Measurements from ENCODE around the gene SPRYD3.

SPRYD3 gene

GRCh38 chr12:53090554-53090953, 11.4 kb upstream of the SPRYD3 start:
- no peaks in the 10 kb centered on the region for H3K27me3 ChIP-seq (replicated peaks in 2 of 5; ENCODE audit: control insufficient read depth in 4 of 5, insufficient read depth in 5 of 5, low read length in 4 of 5)
- no peaks in the 10 kb centered on the region for H3K36me3 ChIP-seq (ENCODE audit: control insufficient read depth in 4 of 4, insufficient read depth in 4 of 4, low read length in 3 of 4)
- ChIA-PET POLR2A (no interaction called here), CTCF (interaction anchor here (1.0 to 14.5 kb wide), 2 partner anchors 23 to 36 kb away, joined by 3 to 361 read pairs; no protein-coding TSS in a partner anchor)
- DNase-seq = no peak
- H3K9me3 ChIP-seq (ENCODE audit: control extremely low read depth in 1 of 5, control insufficient read depth in 4 of 5, insufficient read depth in 2 of 5, low read depth in 1 of 5, low read length in 4 of 5) = no peaks in the 10 kb centered on the region
- H3K27ac ChIP-seq (ENCODE audit: insufficient read depth in 1 of 2, low read depth in 1 of 2, low read length in 2 of 2, poor library complexity in 1 of 2, severe bottlenecking in 2 of 2) = no peak overlapping the region
- no CpG with 5 or more reads among the region's 2 CpGs for WGBS (ENCODE audit: insufficient coverage)
- no peak overlapping the region for H3K4me3 ChIP-seq (ENCODE audit: control insufficient read depth in 1 of 7, extremely low read depth in 1 of 7, insufficient read depth in 4 of 7, low read depth in 2 of 7, low read length in 6 of 7)
- H3K4me1 ChIP-seq (ENCODE audit: control extremely low read depth in 1 of 4, control insufficient read depth in 4 of 4, insufficient read depth in 4 of 4, low read length in 3 of 4) = peaks cover 0 to 10% (median 4%) of the 10 kb centered on the region in 4 experiments

DNA sequence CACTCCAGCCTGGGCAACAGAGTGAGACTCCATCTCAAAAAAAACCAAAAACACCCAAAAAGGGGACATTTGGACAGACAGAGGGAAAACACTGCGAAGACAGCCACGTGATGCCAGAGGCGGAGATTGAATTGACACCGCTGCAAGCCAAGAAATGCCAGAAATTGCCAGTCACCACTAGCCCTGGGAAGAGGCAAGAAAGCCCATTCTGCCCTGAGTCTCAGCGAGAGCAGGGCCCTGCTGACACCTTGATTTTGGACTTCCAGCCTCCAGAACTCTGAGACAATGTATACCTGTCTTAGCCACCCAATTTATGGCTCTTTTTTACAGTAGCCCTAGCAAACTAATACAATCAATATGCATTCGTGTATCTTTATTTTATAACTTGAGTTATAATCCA, 10.9 kb upstream of the SPRYD3 start:
- Histone ChIP-seq H3K27ac (ENCODE audit: insufficient read depth in 1 of 2, low read depth in 1 of 2, low read length in 2 of 2, poor library complexity in 1 of 2, severe bottlenecking in 2 of 2) (no peak overlapping the region), H3K36me3 (ENCODE audit: control insufficient read depth in 4 of 4, insufficient read depth in 4 of 4, low read length in 3 of 4) (no peaks in the 10 kb centered on the region), H3K9me3 (ENCODE audit: control extremely low read depth in 1 of 5, control insufficient read depth in 4 of 5, insufficient read depth in 2 of 5, low read depth in 1 of 5, low read length in 4 of 5) (no peaks in the 10 kb centered on the region), H3K4me3 (ENCODE audit: control insufficient read depth in 1 of 7, extremely low read depth in 1 of 7, insufficient read depth in 4 of 7, low read depth in 2 of 7, low read length in 6 of 7) (no peak overlapping the region), H3K27me3 (replicated peaks in 2 of 5; ENCODE audit: control insufficient read depth in 4 of 5, insufficient read depth in 5 of 5, low read length in 4 of 5) (no peaks in the 10 kb centered on the region), H3K4me1 (ENCODE audit: control extremely low read depth in 1 of 4, control insufficient read depth in 4 of 4, insufficient read depth in 4 of 4, low read length in 3 of 4) (peaks cover 0 to 10% (median 4%) of the 10 kb centered on the region in 4 experiments)
- no peak for DNase-seq
- WGBS (ENCODE audit: insufficient coverage) = 96% methylated on average over 6 of the region's 6 CpGs
- ChIA-PET POLR2A (no interaction called here), CTCF (interaction anchor here (14.5 kb wide), 1 partner anchor 22 kb away, joined by 361 read pairs; no protein-coding TSS in a partner anchor)

GRCh38 chr12:53086361-53086760, 7.2 kb upstream of the SPRYD3 start:
- WGBS (ENCODE audit: insufficient coverage) = no CpG with 5 or more reads among the region's 3 CpGs
- CTCF ChIA-PET = interaction anchor here (1.1 to 5.6 kb wide), 6 partner anchors 9 to 39 kb away, joined by 3 to 49 read pairs (median 8); partner anchors contain the start of gene IGFBP6
- POLR2A ChIA-PET = interaction anchor here (1.1 kb wide), 1 partner anchor 12 kb away, joined by 4 read pairs; no protein-coding TSS in a partner anchor

GRCh38 chr12:53082637-53083175, 3.5 kb upstream of the SPRYD3 start:
- H3K9me3 ChIP-seq (ENCODE audit: control extremely low read depth in 1 of 5, control insufficient read depth in 4 of 5, insufficient read depth in 2 of 5, low read depth in 1 of 5, low read length in 4 of 5) = no peaks in the 10 kb centered on the region
- H3K27ac ChIP-seq (ENCODE audit: insufficient read depth in 1 of 2, low read depth in 1 of 2, low read length in 2 of 2, poor library complexity in 1 of 2, severe bottlenecking in 2 of 2) = no peak overlapping the region
- ChIA-PET CTCF (interaction anchor here (1.7 to 8.8 kb wide), 4 partner anchors 11 to 29 kb away, joined by 4 to 113 read pairs (median 12); partner anchors contain the start of gene SOAT2), POLR2A (no interaction called here)
- no peaks in the 10 kb centered on the region for H3K27me3 ChIP-seq (replicated peaks in 2 of 5; ENCODE audit: control insufficient read depth in 4 of 5, insufficient read depth in 5 of 5, low read length in 4 of 5)
- no peak for DNase-seq
- no peak overlapping the region for H3K4me3 ChIP-seq (ENCODE audit: control insufficient read depth in 1 of 7, extremely low read depth in 1 of 7, insufficient read depth in 4 of 7, low read depth in 2 of 7, low read length in 6 of 7)
- peaks cover 3 to 16% (median 10%) of the 10 kb centered on the region in 4 experiments for H3K4me1 ChIP-seq (ENCODE audit: control extremely low read depth in 1 of 4, control insufficient read depth in 4 of 4, insufficient read depth in 4 of 4, low read length in 3 of 4)
- no CpG with 5 or more reads among the region's 2 CpGs for WGBS (ENCODE audit: insufficient coverage)
- H3K36me3 ChIP-seq (ENCODE audit: control insufficient read depth in 4 of 4, insufficient read depth in 4 of 4, low read length in 3 of 4) = no peaks in the 10 kb centered on the region

More at GRCh38 chr12:53086361-53086760, 7.2 kb upstream of the SPRYD3 start:
- Histone ChIP-seq H3K4me1 (ENCODE audit: control extremely low read depth in 1 of 4, control insufficient read depth in 4 of 4, insufficient read depth in 4 of 4, low read length in 3 of 4) (no peaks in the 10 kb centered on the region), H3K4me3 (ENCODE audit: control insufficient read depth in 1 of 7, extremely low read depth in 1 of 7, insufficient read depth in 4 of 7, low read depth in 2 of 7, low read length in 6 of 7) (no peak overlapping the region), H3K27me3 (replicated peaks in 2 of 5; ENCODE audit: control insufficient read depth in 4 of 5, insufficient read depth in 5 of 5, low read length in 4 of 5) (no peaks in the 10 kb centered on the region), H3K36me3 (ENCODE audit: control insufficient read depth in 4 of 4, insufficient read depth in 4 of 4, low read length in 3 of 4) (no peaks in the 10 kb centered on the region), H3K9me3 (ENCODE audit: control extremely low read depth in 1 of 5, control insufficient read depth in 4 of 5, insufficient read depth in 2 of 5, low read depth in 1 of 5, low read length in 4 of 5) (no peaks in the 10 kb centered on the region), H3K27ac (ENCODE audit: insufficient read depth in 1 of 2, low read depth in 1 of 2, low read length in 2 of 2, poor library complexity in 1 of 2, severe bottlenecking in 2 of 2) (no peak overlapping the region)
- no peak for DNase-seq

DNA sequence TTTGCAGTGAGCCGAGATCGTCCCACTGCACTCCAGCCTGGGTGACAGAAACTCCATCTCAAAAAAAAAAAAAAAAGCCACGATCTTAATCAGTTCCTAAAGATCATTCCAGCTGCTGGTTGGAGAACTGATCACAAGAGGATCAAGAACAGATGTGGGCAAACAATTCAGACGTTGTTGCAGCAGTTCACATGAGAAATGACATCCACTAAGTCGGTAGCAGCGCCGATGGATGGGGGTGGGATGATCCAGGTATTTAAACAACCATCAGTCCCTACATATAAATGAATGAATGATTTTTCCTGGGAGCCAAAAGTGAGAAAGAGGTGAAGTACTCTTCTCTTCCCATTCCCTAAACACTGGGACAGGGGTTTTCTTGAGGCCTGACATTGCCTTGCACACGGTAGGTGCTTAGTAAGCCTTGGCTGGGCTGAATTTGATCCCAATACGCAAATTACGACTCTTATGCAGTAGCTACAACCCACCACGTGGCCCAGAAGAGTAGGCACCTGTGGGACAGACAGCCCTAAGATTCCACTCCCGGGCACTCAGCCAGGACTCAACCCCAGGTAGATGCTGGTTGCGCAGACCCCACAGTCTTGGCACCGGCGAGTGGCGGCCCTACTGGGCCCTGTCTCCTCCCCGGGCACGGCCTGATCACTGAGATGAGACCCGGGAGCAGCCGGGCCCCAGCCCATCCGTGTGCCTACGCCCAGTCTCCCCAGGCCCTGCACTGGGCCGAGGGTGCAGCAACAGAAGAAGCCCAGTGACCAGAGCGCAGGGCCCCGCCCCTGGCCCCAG, 565 bp downstream of the SPRYD3 start:
- Histone ChIP-seq H3K27me3 (replicated peaks in 2 of 5; ENCODE audit: control insufficient read depth in 4 of 5, insufficient read depth in 5 of 5, low read length in 4 of 5) (no peaks in the 10 kb centered on the region), H3K4me1 (ENCODE audit: control extremely low read depth in 1 of 4, control insufficient read depth in 4 of 4, insufficient read depth in 4 of 4, low read length in 3 of 4) (peaks cover 3 to 16% (median 10%) of the 10 kb centered on the region in 4 experiments), H3K36me3 (ENCODE audit: control insufficient read depth in 4 of 4, insufficient read depth in 4 of 4, low read length in 3 of 4) (peaks cover 0 to 31% (median 23%) of the 10 kb centered on the region in 4 experiments), H3K9me3 (ENCODE audit: control extremely low read depth in 1 of 5, control insufficient read depth in 4 of 5, insufficient read depth in 2 of 5, low read depth in 1 of 5, low read length in 4 of 5) (no peaks in the 10 kb centered on the region), H3K27ac (ENCODE audit: insufficient read depth in 1 of 2, low read depth in 1 of 2, low read length in 2 of 2, poor library complexity in 1 of 2, severe bottlenecking in 2 of 2) (peak overlapping the region in 1 of 2 experiments; percentile 88), H3K4me3 (ENCODE audit: control insufficient read depth in 1 of 7, extremely low read depth in 1 of 7, insufficient read depth in 4 of 7, low read depth in 2 of 7, low read length in 6 of 7) (peak overlapping the region; percentile 55 to 89 (median 77))
- 4% methylated on average over 16 of the region's 25 CpGs for WGBS (ENCODE audit: insufficient coverage)
- POLR2A ChIA-PET = interaction anchor here (1.0 to 3.1 kb wide), 5 partner anchors 13 to 236 kb away, joined by 3 to 16 read pairs (median 6); partner anchors contain the start of genes IGFBP6 and SOAT2
- CTCF ChIA-PET = interaction anchor here (1.0 to 8.8 kb wide), 7 partner anchors 8 to 24 kb away, joined by 3 to 113 read pairs (median 9); partner anchors contain the start of gene SOAT2
- DNase-seq = peak in 2 of 3 donors; percentile 55 to 60

GRCh38 chr12:53077030-53077429, 2.2 kb downstream of the SPRYD3 start:
- ChIA-PET POLR2A (interaction anchor here (1.3 kb wide), 1 partner anchor 237 kb away, joined by 3 read pairs; no protein-coding TSS in a partner anchor), CTCF (interaction anchor here (0.6 to 8.8 kb wide), 7 partner anchors 8 to 119 kb away, joined by 3 to 113 read pairs (median 7); partner anchors contain the start of gene SOAT2)
- Histone ChIP-seq H3K27me3 (replicated peaks in 2 of 5; ENCODE audit: control insufficient read depth in 4 of 5, insufficient read depth in 5 of 5, low read length in 4 of 5) (no peaks in the 10 kb centered on the region), H3K4me1 (ENCODE audit: control extremely low read depth in 1 of 4, control insufficient read depth in 4 of 4, insufficient read depth in 4 of 4, low read length in 3 of 4) (peaks cover 3 to 28% (median 15%) of the 10 kb centered on the region in 4 experiments), H3K9me3 (ENCODE audit: control extremely low read depth in 1 of 5, control insufficient read depth in 4 of 5, insufficient read depth in 2 of 5, low read depth in 1 of 5, low read length in 4 of 5) (no peaks in the 10 kb centered on the region), H3K4me3 (ENCODE audit: control insufficient read depth in 1 of 7, extremely low read depth in 1 of 7, insufficient read depth in 4 of 7, low read depth in 2 of 7, low read length in 6 of 7) (no peak overlapping the region), H3K36me3 (ENCODE audit: control insufficient read depth in 4 of 4, insufficient read depth in 4 of 4, low read length in 3 of 4) (peaks cover 0 to 35% (median 30%) of the 10 kb centered on the region in 4 experiments), H3K27ac (ENCODE audit: insufficient read depth in 1 of 2, low read depth in 1 of 2, low read length in 2 of 2, poor library complexity in 1 of 2, severe bottlenecking in 2 of 2) (no peak overlapping the region)
- 94% methylated on average over 8 of the region's 8 CpGs for WGBS (ENCODE audit: insufficient coverage)
- DNase-seq = no peak
